ENCODE results near the gene CHPF2.

Gene CHPF2

GRCh38 chr7:151236406-151236805 is 4.1 kb downstream of the CHPF2 start:
- DNase-seq: no peak

- no peak for DNase-seq
Measured at GRCh38 chr7:151237244-151238189, 5.2 kb downstream of the CHPF2 start.

DNA sequence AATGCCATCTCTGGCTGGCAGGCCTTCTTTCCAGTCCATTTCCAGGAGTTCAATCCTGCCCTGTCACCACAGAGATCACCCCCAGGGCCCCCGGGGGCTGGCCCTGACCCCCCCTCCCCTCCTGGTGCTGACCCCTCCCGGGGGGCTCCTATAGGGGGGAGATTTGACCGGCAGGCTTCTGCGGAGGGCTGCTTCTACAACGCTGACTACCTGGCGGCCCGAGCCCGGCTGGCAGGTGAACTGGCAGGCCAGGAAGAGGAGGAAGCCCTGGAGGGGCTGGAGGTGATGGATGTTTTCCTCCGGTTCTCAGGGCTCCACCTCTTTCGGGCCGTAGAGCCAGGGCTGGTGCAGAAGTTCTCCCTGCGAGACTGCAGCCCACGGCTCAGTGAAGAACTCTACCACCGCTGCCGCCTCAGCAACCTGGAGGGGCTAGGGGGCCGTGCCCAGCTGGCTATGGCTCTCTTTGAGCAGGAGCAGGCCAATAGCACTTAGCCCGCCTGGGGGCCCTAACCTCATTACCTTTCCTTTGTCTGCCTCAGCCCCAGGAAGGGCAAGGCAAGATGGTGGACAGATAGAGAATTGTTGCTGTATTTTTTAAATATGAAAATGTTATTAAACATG is 6.0 kb downstream of the CHPF2 start:
- DNase-seq: no peak

DNA sequence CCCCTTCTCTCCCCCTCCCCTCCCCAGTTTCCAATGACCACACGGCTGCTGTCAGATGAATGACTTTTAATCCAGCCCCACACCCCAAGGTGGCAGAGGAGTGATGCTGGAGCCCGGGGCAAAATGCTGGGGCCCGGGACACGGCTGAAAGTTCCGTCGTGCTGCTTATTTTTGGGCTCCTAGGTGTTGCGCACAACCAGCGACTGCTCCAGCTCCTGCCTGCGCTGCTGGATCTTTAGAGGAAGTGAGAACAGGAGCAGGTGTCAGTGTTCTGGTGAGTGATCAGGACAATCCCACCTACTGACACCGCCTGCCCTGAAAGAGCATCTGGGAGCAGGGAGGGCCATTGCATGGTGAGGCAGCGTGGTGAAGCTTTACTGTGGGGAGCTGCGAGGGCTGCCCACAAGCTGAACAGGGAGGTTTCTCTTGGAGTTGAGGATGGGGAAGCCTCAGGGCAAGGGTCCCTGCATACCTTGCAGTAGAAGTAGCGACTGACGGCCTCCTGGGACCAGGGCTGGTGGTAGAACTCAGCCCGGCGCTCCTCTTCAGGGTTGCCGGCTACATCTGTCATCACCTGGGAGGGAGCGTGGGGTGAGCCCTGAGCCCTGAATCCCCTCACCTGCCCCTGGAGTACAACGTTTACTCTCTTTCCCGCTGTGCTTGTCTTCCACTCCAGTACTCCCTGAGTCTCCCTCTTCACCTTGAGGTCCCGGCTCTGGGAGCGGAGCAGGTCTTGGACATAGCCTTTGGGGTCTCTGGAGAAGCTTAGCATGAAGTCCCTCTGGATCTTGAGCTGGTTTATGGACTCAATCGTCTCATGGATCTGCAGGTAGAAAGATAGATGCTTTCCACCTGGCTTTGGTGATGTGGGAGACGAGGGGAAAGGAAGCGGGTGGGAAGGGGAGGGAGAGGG is 6.9 kb downstream of the CHPF2 start:
- no peak for DNase-seq

DNA sequence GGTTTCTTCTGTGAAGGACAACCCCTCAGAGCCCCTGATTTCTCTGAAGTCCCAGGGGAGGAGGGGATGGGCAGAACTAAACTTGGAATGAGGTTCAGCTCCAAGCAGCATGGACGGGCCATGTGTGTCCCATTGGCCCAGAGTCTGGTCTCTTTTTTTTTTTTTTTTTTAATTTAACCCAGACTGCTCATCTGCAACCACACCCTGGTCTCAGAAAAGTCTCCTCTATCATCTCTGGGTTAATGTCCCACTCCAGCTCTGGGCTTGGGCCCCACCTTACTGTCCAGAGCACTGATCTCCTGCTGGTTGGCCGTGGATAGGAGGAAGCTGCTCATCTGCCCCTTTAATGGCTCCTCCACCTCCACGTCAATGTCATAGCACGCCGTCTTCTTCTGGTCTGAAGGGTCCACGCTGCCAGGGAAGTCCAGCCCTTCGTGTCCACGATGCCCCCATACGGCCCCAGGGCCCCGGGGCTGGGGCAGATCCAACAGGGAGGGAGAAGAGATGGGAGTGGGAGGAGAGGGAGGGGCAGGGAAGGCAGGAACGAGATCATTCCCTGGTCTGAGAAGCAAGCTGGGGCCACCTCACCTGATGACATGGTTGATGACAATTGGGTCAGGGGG is 7.7 kb downstream of the CHPF2 start:
- no peak for DNase-seq

GRCh38 chr7:151240536-151240935 is 8.3 kb downstream of the CHPF2 start:
- no peak for DNase-seq

DNA sequence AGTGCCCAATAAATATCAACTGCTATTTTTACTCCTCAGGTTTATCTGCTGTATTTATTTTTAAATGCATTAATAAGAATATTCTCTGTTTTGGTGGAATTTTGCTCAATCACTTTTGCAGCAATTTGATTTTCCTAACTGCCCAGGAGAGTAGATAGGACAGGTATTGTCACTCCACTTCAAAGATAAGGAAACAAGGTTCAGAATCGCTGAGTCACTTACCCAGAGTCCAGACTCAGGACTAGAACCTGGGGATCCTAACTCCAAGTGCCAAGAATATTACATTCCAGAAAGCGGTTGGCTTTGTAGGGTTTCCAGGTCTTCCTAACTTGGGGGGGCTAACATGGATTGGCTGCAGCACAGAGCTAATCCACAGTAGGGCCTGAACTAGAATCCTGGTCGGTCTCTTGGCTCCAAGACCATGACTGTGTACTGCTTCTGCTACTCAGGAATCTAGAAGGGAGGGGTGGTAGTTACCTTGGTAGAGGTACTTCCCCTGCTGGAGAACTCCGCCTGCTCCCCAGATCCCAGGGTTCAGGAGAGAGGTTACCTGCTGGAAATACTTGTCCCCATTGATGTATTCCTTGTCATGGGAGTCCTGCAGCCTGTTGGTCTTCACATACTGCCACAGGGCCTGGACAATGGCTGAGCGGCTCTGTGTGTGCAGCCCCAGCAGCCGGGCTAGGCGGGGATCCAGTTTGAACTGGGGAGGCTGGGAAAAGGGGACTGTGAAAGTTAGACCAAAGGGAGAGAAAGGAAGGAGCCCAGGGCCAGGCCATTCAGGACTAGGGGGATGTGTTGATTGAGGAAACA is 8.9 kb downstream of the CHPF2 start:
- DNase-seq: no peak

GRCh38 chr7:151241755-151242096 is 9.4 kb downstream of the CHPF2 start:
- no peak for DNase-seq

GRCh38 chr7:151242159-151243044 is 10.1 kb downstream of the CHPF2 start:
- DNase-seq: no peak

DNA sequence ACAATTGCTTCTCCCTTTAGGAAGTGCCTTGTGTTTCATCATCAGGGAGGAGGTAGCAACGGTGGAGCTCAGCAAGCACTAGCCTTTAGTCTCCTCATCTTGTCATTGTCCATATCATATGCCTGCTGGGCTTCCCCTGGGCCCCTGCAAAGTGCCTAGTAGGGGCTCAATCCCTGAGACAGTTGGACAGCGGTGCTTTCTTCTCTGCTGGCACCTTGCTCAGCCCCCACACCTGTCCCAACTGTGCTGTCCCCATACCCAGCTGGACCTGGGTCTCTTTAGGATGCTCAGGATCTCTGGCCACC is 10.7 kb downstream of the CHPF2 start:
- no peak for DNase-seq

- DNase-seq: peak; percentile 34
Measured at GRCh38 chr7:151243408-151244195, 11.3 kb downstream of the CHPF2 start.

DNA sequence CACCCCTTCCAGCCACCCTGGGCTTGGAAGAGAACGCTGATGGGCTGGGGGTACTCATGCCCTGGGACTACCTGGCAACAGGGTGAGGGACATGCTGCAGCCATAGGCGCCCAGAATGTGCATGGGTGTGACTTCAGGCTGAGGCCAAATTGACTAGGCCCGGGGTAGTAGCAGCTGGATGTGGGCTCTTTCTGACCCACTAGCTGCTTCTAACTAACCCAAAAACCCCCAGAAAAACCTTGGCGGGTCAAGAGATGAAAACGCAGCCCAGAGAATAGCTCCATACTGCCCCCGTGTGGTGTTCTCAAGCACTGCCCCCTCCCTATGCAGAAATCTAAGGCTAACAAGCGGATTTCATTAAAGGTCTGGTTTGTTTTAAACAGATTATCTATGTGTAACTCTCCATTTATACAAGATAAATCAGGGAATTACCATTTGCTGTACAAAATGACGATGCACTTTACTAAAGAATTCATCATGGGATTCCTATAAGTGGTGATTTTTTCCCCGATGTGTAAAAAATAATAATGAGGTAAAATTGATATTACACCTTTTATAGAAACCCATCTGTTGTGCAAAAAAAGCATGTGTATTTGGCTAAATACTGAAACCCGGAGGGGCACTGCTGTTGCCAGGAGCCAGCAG is 12.0 kb downstream of the CHPF2 start:
- peak; percentile 55 for DNase-seq

DNA sequence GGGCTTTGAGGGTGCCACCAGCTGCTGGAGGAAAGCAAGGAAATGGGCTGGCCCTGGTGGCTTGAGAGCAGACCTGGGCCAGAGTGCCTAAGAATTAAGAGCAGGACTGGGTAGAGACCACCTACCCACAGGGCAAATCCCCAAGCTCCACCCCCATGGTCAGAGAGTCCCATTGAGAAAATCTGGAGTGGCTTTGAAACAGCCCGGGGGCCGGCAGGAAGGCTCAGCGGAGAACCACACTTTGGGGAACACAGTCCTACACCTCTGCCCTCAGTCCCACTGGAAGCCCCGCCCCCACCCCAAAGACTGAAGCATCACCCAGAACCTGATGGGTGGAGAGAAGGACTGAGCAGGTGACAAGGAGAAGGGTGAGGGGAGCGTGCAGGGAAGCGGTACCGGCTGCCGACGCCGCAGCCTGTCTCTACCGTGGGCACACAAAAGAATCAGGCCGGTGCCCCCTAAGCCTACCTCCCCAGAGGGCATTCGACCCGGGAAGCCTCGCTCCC is 12.6 kb downstream of the CHPF2 start:
- no peak for DNase-seq

- DNase-seq: peak; percentile 66
Measured at GRCh38 chr7:151245360-151246101, 13.2 kb downstream of the CHPF2 start.

GRCh38 chr7:151246102-151246850 is 14.0 kb downstream of the CHPF2 start:
- DNase-seq: no peak

DNA sequence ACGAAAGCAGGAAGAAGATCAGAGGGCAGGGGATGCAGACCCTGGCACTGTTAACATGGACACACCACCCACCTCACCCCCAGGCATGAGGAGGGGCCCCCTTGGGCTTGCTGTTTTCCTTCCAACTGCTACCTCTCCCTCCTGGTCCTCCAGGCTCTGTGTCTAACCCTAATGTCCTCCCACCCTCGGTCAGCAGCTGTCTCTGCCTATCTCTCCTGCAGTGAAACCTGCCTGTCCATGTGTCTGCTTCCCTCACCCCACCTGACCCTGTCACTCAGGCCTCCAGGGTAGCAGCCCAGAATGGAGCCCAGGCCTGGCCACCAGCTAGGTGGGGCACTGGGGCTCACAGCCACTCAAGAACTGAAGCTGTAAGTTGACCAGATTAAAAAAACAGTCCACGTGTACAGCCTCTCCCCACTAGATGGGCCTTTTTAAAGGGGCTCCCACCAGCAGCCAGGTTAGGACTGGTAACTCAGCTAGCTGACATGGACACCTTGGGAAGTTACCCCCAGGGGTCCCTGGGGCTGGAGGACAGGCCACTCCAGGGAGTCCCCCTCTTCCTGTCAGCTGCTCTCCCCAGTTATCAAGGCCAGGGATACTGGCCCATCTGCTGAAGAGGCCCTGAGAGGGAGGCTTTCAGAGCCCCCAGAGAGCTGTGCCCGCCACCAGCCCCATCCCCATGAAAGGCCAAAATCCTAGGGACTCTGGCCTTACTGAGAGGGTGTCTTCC is 14.7 kb downstream of the CHPF2 start:
- DNase-seq: no peak

GRCh38 chr7:151247611-151248345 is 15.5 kb downstream of the CHPF2 start:
- DNase-seq: no peak
